Bronchial epithelial cell (primary cell): ENCODE data around the gene CYP46A1. TPM values are rescaled to one million over a fixed set of nuclear protein-coding genes. Genes with fewer than 3 reads are reported as not detected.
A peak's percentile ranks its signal among the peaks of the same experiment; 100 is the strongest.

Experiments used
- DNase-seq: peaks from one replicate; pipeline ENCODE4 v3.0.0-alpha.2; 2010; ENCODE audit warnings: low read depth
- FAIRE-seq: peaks from 2 replicates; lab custom pipeline; 2011; peaks lifted over from hg19 to GRCh38; lab: Jason Lieb, UNC
- H3K27me3 ChIP-seq: 2 replicates; pipeline ENCODE4 v1.5.1; 2011; ENCODE audit warnings: low read length; ENCODE audit not compliant: control insufficient read depth, insufficient read depth
- H3K36me3 ChIP-seq: 2 replicates; pipeline ENCODE4 v1.5.1; 2011; ENCODE audit warnings: low read length; ENCODE audit not compliant: control insufficient read depth, insufficient read depth
- H3K4me3 ChIP-seq: 2 replicates; pipeline ENCODE4 v1.5.1; 2011; ENCODE audit warnings: mild to moderate bottlenecking, low read depth, low read length, control low read depth
- CTCF ChIP-seq: IDR thresholded peaks from 2 replicates; pipeline ENCODE4 v1.5.1; 2011; ENCODE audit warnings: mild to moderate bottlenecking, moderate library complexity, low read length, control low read depth, inconsistent platforms; ENCODE audit not compliant: insufficient read depth, severe bottlenecking
- total RNA-seq: library from RNA; depleted of rRNA; stranded (reverse); fragments of >200 nt; gene quantifications from 2 replicates; pipeline ENCODE4 v1.2.1, GENCODE V29; 2014

Gene CYP46A1
- total RNA-seq, 1 donor from 2014 or later, result not detected

DNA sequence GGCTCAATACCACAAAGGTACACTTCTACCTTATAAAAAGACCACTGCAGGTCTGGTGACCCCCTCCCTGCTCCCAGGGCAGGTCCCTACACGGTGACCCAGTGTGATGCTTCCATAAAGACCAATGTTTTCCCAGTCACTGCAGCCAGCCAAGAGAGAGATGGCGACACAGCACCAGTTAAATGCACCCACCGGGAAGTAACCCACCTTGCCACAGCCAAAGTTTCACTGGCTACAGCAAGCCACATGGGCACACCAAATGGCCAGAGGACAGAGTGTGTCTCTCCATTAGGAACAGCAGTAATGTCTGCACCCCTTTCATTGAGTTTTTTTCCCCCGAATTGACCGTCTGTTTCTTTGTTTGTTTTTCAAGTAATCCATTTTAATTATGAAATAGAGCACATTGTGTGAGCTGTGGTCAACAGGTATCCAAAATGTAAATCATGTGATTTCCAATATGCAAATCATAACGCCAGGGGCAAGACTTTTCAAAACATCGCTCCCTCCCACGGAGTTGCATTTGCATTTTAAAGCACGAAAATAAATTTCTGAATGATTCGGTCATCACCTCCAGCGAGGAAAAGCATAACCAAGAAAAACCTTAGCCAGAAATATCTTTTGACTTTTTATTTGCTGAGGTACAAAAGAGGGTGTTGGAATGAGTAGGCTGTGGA lies 60.2 kb downstream of the CYP46A1 start:
- FAIRE-seq (no peak), DNase-seq (peak; percentile 51)
- no peak overlapping the region for H3K4me3 ChIP-seq
- peaks cover 3% of the 10 kb centered on the region for H3K27me3 ChIP-seq
- TF ChIP-seq CTCF, result no peak
- H3K36me3 ChIP-seq, result no peaks in the 10 kb centered on the region

DNA sequence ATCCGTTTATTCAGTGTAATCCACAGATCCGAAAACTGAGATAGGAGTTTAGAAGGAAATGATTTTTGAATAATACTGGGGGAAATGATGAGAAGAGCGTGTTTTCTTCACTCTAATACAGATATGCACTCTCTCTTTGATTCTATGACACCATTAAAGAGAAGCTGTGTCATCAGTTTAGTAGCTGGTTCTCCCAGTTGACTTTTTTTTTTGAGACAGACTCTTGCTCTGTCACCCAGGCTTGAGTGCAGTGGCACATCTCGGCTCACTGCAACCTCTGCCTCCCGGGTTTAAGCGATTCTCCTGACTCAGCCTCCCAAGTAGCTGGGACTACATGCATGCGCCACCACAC lies 60.8 kb downstream of the CYP46A1 start:
- H3K36me3 ChIP-seq, result no peaks in the 10 kb centered on the region
- DNase-seq, result peak; percentile 37
- TF ChIP-seq CTCF, result no peak
- H3K4me3 ChIP-seq, result no peak overlapping the region
- peaks cover 3% of the 10 kb centered on the region for H3K27me3 ChIP-seq
- no peak for FAIRE-seq

DNA sequence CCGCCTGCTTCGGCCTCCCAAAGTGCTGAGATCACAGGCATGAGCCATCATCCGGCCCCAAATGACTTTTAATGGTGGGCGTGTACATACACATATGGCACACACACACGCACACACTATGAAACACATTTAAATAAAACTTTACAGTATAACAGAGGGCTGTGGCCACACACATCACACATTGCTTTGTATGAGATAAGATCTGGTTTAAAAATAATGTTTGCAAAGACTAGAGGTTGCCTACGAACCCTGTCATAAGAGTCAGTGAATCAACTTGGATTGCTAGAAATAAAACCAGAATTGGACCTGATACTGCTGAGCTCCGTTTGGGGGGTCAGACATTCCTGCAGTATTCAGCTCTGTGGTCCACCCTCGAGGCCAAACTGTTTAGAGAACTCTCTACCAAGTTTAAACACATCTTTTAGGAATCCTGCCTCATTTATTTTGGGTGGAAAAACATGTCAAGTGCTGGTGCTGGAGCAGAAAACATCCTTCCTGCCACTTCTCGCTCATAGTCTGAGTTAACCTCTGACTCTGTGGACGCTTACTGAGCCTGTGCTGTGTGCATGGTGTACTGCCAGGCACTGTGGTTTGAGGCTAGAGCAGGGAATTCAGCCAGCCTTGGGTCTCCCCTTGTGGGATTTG lies 61.3 kb downstream of the CYP46A1 start:
- TF ChIP-seq CTCF, result no peak
- no peaks in the 10 kb centered on the region for H3K36me3 ChIP-seq
- H3K27me3 ChIP-seq, result peaks cover 6% of the 10 kb centered on the region
- no peak overlapping the region for H3K4me3 ChIP-seq
- no peak for DNase-seq
- no peak for FAIRE-seq

- no peak for TF ChIP-seq CTCF
- FAIRE-seq, result no peak
- no peaks in the 10 kb centered on the region for H3K36me3 ChIP-seq
- peaks cover 6% of the 10 kb centered on the region for H3K27me3 ChIP-seq
- no peak overlapping the region for H3K4me3 ChIP-seq
- DNase-seq, result no peak
Measured at GRCh38 chr14:99747167-99747566, 63.1 kb downstream of the CYP46A1 start.

GRCh38 chr14:99747582-99748330 lies 63.7 kb downstream of the CYP46A1 start:
- FAIRE-seq, result no peak
- DNase-seq, result no peak
- no peaks in the 10 kb centered on the region for H3K36me3 ChIP-seq
- peaks cover 6% of the 10 kb centered on the region for H3K27me3 ChIP-seq
- no peak overlapping the region for H3K4me3 ChIP-seq
- no peak for TF ChIP-seq CTCF
